Panc1 (cell line): Measurements from ENCODE around the gene CAPN7. TPM values are rescaled to one million over a fixed set of nuclear protein-coding genes. Genes with fewer than 3 reads are reported as not detected.

Source experiments
- ATAC-seq: fragments of 200-7000 bp; cut with Tn5 transposase; 2 replicates; pipeline ENCODE4 v1.9.1; 2020; ENCODE audit warnings: mild to moderate bottlenecking, moderate library complexity
- BruUV-seq: library from RNA; stranded (reverse); fragments of 400-500 nt; replicated peaks from 2 replicates; lab custom pipeline; 2021; lab: Mats Ljungman, UMichigan
- CTCF ChIA-PET: fragments of 300-600 bp; sonication (Branson Sonifier 250); formaldehyde crosslinking; loops from one replicate; lab custom pipeline; 2022; ENCODE audit warnings: antibody characterized with exemption; lab: Charles Lee
- POLR2A ChIA-PET: fragments of 300-600 bp; sonication (Branson Sonifier 250); formaldehyde crosslinking; loops from one replicate; lab custom pipeline; 2022; ENCODE audit warnings: antibody characterized with exemption; lab: Charles Lee
- DNase-seq: peaks from one replicate; pipeline ENCODE4 v3.0.0-alpha.2; 2010; ENCODE audit warnings: low read depth, low spot score
- H3K27ac ChIP-seq: 2 replicates; pipeline ENCODE4 v1.5.1; 2011; ENCODE audit warnings: mild to moderate bottlenecking, low read length, inconsistent platforms
- H3K27me3 ChIP-seq: fragments of 200-500 bp; sonication (Bioruptor generic); 2 replicates; pipeline ENCODE4 v1.6.0; 2014; ENCODE audit warnings: low read length, inconsistent platforms; ENCODE audit not compliant: control insufficient read depth, insufficient read depth
- H3K36me3 ChIP-seq: fragments of 200-500 bp; sonication (Bioruptor generic); 2 replicates; pipeline ENCODE4 v1.5.1; 2014; ENCODE audit warnings: inconsistent platforms, mild to moderate bottlenecking, low read length, moderate library complexity; ENCODE audit not compliant: control insufficient read depth, insufficient read depth
- H3K4me1 ChIP-seq: 2 replicates; pipeline ENCODE4 v1.5.1; 2011; ENCODE audit warnings: inconsistent platforms, mild to moderate bottlenecking, low read length, moderate library complexity; ENCODE audit not compliant: control insufficient read depth, insufficient read depth
- H3K4me3 ChIP-seq, 2 experiments: 2 replicates each; pipeline ENCODE4 v1.5.1; 2011 to 2012; ENCODE audit warnings: low read depth in 2 of 2, low read length in 2 of 2, mild to moderate bottlenecking in 2 of 2, inconsistent platforms in 1 of 2, moderate library complexity in 1 of 2
- H3K9me3 ChIP-seq: fragments of 200-500 bp; sonication (Bioruptor generic); 2 replicates; pipeline ENCODE4 v1.5.1; 2014; ENCODE audit warnings: low read depth, mild to moderate bottlenecking, inconsistent platforms, low read length, moderate library complexity; ENCODE audit not compliant: control insufficient read depth, insufficient read depth
- POLR2AphosphoS5 ChIP-seq: IDR thresholded peaks from 2 replicates; pipeline ENCODE4 v1.6.1; 2012; ENCODE audit warnings: mild to moderate bottlenecking, low read depth, low read length, moderate library complexity
- SIN3A ChIP-seq: IDR thresholded peaks from 2 replicates; pipeline ENCODE4 v1.6.1; 2012; ENCODE audit warnings: low read depth, mild to moderate bottlenecking, low read length, moderate library complexity, borderline replicate concordance; ENCODE audit not compliant: insufficient read depth
- TCF7L2 ChIP-seq: IDR thresholded peaks from 2 replicates; pipeline ENCODE4 v1.6.1; 2011; ENCODE audit warnings: mild to moderate bottlenecking, low read depth, low read length, inconsistent platforms
- in situ Hi-C: cut with HindIII; loops from 2 replicates; pipeline ENCODE4 v1.10.0; 2016; ENCODE audit warnings: low sequenced_read_pairs, low pct_unique_long_range_greater_than_20kb
- intact Hi-C: fragments of 100-400 bp; cut with micrococcal nuclease; formaldehyde crosslinking; loops from one replicate; pipeline ENCODE4 v1.10.0; 2022; ENCODE audit not compliant: unreplicated experiment
- total RNA-seq: library from RNA; stranded (reverse); gene quantifications from one replicate; pipeline ENCODE4 v1.2.1, GENCODE V29; 2021; ENCODE audit not compliant: unreplicated experiment
- TF ChIP-seq, protein P1 (sequence below): fragments of 450-650 bp; IDR thresholded peaks from 2 replicates; pipeline ENCODE4 v1.5.1; 2017; ENCODE audit warnings: mild to moderate bottlenecking
- TF ChIP-seq, protein P2 (sequence below), 2 experiments: IDR thresholded peaks; 2 replicates each; pipeline ENCODE4 v1.6.1; 2011 to 2012; ENCODE audit warnings: low read depth in 2 of 2, control low read depth in 1 of 2, low read length in 1 of 2, mild to moderate bottlenecking in 1 of 2, moderate library complexity in 1 of 2; ENCODE audit not compliant: insufficient read depth in 1 of 2

CAPN7 gene
- total RNA-seq, 1 experiment from 2014 or later, result 26.5 TPM

DNA sequence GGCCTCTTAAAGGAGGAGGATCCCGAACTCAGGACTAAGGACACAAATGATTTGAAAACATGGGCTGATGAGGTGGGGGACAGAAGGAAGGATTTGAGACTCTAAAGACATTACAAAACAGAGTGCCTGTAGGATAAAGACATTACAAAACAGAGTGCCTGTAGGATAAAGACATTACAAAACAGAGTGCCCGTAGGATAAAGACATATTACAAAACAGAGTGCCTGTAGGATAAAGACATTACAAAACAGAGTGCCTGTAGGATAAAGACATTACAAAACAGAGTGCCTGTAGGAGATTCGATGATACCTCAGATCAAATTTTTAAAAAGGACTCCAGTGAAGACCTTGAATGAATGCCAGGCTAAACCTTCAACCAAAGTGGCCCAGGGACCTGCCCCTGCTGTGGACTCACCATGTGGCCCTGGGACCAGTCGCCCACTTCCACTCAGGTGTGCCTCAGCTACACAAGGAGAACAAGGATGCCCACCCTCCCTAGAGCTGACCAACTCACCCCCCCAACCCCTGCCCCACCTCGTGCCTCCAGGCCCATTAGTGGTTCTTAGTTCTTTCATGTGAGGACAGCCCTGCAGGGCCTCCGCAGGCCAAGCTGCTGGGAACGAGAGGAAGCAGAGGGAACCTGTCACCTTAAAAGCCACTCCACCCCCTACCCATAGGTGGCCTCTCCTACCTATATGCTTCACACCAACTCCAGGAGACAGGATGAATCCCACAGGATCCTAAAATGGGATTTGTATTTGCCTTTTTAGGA lies 66.6 kb downstream of the CAPN7 start:
- H3K27ac ChIP-seq, result no peak overlapping the region
- peaks cover 18% of the 10 kb centered on the region for H3K4me1 ChIP-seq
- in situ Hi-C loops, result no loop called here
- ChIA-PET POLR2A (no interaction called here), CTCF (interaction anchor here (0.5 kb wide), 1 partner anchor 32 kb away, joined by 3 read pairs; no protein-coding TSS in a partner anchor)
- TF ChIP-seq, protein P1, sequence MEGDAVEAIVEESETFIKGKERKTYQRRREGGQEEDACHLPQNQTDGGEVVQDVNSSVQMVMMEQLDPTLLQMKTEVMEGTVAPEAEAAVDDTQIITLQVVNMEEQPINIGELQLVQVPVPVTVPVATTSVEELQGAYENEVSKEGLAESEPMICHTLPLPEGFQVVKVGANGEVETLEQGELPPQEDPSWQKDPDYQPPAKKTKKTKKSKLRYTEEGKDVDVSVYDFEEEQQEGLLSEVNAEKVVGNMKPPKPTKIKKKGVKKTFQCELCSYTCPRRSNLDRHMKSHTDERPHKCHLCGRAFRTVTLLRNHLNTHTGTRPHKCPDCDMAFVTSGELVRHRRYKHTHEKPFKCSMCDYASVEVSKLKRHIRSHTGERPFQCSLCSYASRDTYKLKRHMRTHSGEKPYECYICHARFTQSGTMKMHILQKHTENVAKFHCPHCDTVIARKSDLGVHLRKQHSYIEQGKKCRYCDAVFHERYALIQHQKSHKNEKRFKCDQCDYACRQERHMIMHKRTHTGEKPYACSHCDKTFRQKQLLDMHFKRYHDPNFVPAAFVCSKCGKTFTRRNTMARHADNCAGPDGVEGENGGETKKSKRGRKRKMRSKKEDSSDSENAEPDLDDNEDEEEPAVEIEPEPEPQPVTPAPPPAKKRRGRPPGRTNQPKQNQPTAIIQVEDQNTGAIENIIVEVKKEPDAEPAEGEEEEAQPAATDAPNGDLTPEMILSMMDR, result no peak
- intact Hi-C loops, result no loop called here
- H3K27me3 ChIP-seq, result no peaks in the 10 kb centered on the region
- no peaks in the 10 kb centered on the region for H3K36me3 ChIP-seq
- H3K4me3 ChIP-seq, result no peak overlapping the region
- DNase-seq, result no peak
- no TSS peak for BruUV-seq
- no peaks in the 10 kb centered on the region for H3K9me3 ChIP-seq
- no peak for ATAC-seq

DNA sequence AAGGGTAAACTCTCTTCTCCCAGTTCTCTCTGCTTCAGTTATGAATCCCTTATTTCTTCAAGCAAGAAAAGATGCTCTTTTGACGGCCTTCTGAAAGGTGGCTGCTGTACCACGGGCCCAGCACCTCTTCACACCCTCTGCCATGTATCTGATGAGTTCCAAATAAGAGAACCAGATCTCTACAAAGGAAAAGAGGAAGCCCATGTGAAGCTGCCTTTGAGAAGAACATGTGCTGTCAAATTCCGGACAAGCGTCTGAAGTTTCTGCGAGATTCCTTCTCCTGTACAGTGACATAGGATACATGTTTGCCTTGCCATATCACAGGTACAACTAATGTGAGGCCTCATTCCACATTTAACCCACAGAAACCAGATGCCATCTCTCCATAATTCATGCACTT lies 67.2 kb downstream of the CAPN7 start:
- intact Hi-C loops, result no loop called here
- Histone ChIP-seq H3K4me3 (no peak overlapping the region), H3K4me1 (peaks cover 15% of the 10 kb centered on the region), H3K9me3 (no peaks in the 10 kb centered on the region), H3K36me3 (no peaks in the 10 kb centered on the region), H3K27me3 (no peaks in the 10 kb centered on the region), H3K27ac (no peak overlapping the region)
- ChIA-PET CTCF (interaction anchor here (0.5 kb wide), 1 partner anchor 31 kb away, joined by 3 read pairs; no protein-coding TSS in a partner anchor), POLR2A (no interaction called here)
- BruUV-seq, result no TSS peak
- ATAC-seq, result no peak
- in situ Hi-C loops, result no loop called here
- TF ChIP-seq SIN3A (no peak), POLR2AphosphoS5 (no peak), TCF7L2 (no peak)
- TF ChIP-seq, protein P2, sequence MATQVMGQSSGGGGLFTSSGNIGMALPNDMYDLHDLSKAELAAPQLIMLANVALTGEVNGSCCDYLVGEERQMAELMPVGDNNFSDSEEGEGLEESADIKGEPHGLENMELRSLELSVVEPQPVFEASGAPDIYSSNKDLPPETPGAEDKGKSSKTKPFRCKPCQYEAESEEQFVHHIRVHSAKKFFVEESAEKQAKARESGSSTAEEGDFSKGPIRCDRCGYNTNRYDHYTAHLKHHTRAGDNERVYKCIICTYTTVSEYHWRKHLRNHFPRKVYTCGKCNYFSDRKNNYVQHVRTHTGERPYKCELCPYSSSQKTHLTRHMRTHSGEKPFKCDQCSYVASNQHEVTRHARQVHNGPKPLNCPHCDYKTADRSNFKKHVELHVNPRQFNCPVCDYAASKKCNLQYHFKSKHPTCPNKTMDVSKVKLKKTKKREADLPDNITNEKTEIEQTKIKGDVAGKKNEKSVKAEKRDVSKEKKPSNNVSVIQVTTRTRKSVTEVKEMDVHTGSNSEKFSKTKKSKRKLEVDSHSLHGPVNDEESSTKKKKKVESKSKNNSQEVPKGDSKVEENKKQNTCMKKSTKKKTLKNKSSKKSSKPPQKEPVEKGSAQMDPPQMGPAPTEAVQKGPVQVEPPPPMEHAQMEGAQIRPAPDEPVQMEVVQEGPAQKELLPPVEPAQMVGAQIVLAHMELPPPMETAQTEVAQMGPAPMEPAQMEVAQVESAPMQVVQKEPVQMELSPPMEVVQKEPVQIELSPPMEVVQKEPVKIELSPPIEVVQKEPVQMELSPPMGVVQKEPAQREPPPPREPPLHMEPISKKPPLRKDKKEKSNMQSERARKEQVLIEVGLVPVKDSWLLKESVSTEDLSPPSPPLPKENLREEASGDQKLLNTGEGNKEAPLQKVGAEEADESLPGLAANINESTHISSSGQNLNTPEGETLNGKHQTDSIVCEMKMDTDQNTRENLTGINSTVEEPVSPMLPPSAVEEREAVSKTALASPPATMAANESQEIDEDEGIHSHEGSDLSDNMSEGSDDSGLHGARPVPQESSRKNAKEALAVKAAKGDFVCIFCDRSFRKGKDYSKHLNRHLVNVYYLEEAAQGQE (IDR thresholded peaks at IDR 0.05; ENCODE audit: insufficient read depth in 1 of 2, low read depth in 2 of 2, low read length in 1 of 2), result no peak
- TF ChIP-seq, protein P1, result no peak
- no peak for DNase-seq
